Effector CD4-positive, alpha-beta T cell (primary cell): ENCODE measurements around the gene RPIA.
"Not testable (repeated sequence)": the region's sequence is repeated elsewhere in the genome, so short reads cannot be mapped to it uniquely, and the experiment has no call there.

Experiments used
- DNase-seq: peaks from one replicate; pipeline ENCODE4 v3.0.0-alpha.2; 2020
- total RNA-seq: gene quantifications from one replicate; lab custom pipeline; 2026; lab: John Stamatoyannopoulos, UW

RPIA gene
- 19.9 reads per million, percentile 46 among the genes with 10 or more reads in this experiment for total RNA-seq

GRCh38 chr2:88691339-88692183, at the start of gene RPIA:
Gene RPIA, plus strand, starts transcription at chr2:88691673. Its CDS starts 26 bp downstream, at chr2:88691699.
- DNase-seq: peak; percentile 100

- no peak for DNase-seq
These were observed 49.2 kb upstream of the RPIA start for GRCh38 chr2:88642278-88642677.

- not testable (repeated sequence) for DNase-seq
These were observed 46.1 kb upstream of the RPIA start for GRCh38 chr2:88645291-88645882.

GRCh38 chr2:88651646-88652045, 39.8 kb upstream of the RPIA start:
- DNase-seq: no peak

GRCh38 chr2:88654714-88655113, 36.8 kb upstream of the RPIA start:
- no peak for DNase-seq

GRCh38 chr2:88656690-88657089, 34.8 kb upstream of the RPIA start:
- DNase-seq: no peak

- DNase-seq: no peak
These were observed 34.3 kb upstream of the RPIA start for GRCh38 chr2:88657131-88657530.

- DNase-seq: no peak
These were observed 33.1 kb upstream of the RPIA start for GRCh38 chr2:88658326-88658725.

- DNase-seq: no peak
These were observed 32.5 kb upstream of the RPIA start for GRCh38 chr2:88658881-88659537.

GRCh38 chr2:88659538-88659915, 31.9 kb upstream of the RPIA start:
- DNase-seq: no peak

GRCh38 chr2:88660622-88661021, 30.9 kb upstream of the RPIA start:
- DNase-seq: no peak

GRCh38 chr2:88666576-88666975, 24.9 kb upstream of the RPIA start:
- DNase-seq: no peak

GRCh38 chr2:88667219-88667618, 24.3 kb upstream of the RPIA start:
- no peak for DNase-seq

GRCh38 chr2:88668862-88669261, 22.6 kb upstream of the RPIA start:
- DNase-seq: no peak

- no peak for DNase-seq
These were observed 21.8 kb upstream of the RPIA start for GRCh38 chr2:88669482-88670214.

- no peak for DNase-seq
These were observed 19.6 kb upstream of the RPIA start for GRCh38 chr2:88671786-88672427.

- no peak for DNase-seq
These were observed 18.1 kb upstream of the RPIA start for GRCh38 chr2:88673363-88673762.

GRCh38 chr2:88680266-88680902, 11.1 kb upstream of the RPIA start:
- no peak for DNase-seq

- DNase-seq: no peak
These were observed 10.6 kb upstream of the RPIA start for GRCh38 chr2:88680916-88681315.

GRCh38 chr2:88683160-88684021, 8.1 kb upstream of the RPIA start:
- DNase-seq: no peak

- no peak for DNase-seq
These were observed 7.0 kb upstream of the RPIA start for GRCh38 chr2:88684519-88684918.
